HTR-8/SVneo (cell line): ENCODE measurements around the gene OR4F15.
"Not testable (repeated sequence)": the region's sequence is repeated elsewhere in the genome, so short reads cannot be mapped to it uniquely, and the experiment has no call there.

Experiments
- DNase-seq: peaks from one replicate; pipeline ENCODE4 v3.0.0; 2011; ENCODE audit warnings: low spot score, mixed read lengths; ENCODE audit not compliant: insufficient read length
- FAIRE-seq: peaks from 2 replicates; lab custom pipeline; 2011; peaks lifted over from hg19 to GRCh38; lab: Jason Lieb, UNC

OR4F15 gene, protein sequence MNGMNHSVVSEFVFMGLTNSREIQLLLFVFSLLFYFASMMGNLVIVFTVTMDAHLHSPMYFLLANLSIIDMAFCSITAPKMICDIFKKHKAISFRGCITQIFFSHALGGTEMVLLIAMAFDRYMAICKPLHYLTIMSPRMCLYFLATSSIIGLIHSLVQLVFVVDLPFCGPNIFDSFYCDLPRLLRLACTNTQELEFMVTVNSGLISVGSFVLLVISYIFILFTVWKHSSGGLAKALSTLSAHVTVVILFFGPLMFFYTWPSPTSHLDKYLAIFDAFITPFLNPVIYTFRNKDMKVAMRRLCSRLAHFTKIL

DNA sequence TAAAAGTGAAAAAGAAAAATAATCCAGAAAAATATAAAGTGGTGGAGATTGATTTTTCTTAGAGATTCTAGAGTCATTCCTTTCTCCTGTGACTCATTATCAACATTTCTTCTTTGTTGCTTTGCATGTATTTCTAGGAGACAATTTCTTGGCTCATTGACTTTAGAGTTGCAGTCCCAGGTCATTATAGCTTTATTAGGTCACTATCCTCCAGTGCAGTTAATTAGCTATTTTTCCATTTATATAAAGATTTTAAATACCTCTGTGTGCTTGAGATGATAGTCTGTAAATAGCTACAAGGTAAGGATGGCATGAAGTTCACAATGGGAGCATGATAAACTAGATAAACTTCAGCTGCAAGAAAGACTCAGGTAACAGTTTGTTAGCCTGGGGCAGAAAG lies at the start of gene OR4F15:
Gene OR4F15, plus strand, starts transcription at position 301 of the 400 bp plus-strand sequence. CDS start 5,985 bp downstream, outside the sequence.
- FAIRE-seq (no peak), DNase-seq (no peak)

- not testable (repeated sequence) for DNase-seq, FAIRE-seq
Observed at GRCh38 chr15:101764669-101765339, 47.2 kb upstream of the OR4F15 start.

DNA sequence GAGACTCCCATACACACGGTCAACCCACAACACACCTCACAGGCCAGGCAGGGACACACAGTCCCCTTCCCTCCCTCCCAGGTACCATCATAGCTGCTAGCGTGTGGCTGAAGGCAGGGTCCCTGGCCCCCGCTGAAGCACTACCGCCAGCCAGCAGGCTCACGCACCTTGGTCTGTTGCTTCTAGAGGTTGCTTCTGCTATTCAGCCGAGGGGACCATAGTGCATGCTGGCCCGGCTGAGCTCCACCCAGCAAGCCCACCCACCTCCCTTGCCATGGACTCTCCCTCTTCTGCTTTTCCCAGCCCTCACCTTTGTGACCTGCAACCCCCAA lies 46.7 kb upstream of the OR4F15 start:
- DNase-seq, FAIRE-seq: not testable (repeated sequence)

- FAIRE-seq (no peak), DNase-seq (no peak)
Observed at GRCh38 chr15:101765772-101766456, 46.1 kb upstream of the OR4F15 start.

GRCh38 chr15:101767083-101767640 lies 44.8 kb upstream of the OR4F15 start:
- FAIRE-seq: peak; percentile 63
- DNase-seq: not testable (repeated sequence)

- DNase-seq (no peak), FAIRE-seq (no peak)
Observed at GRCh38 chr15:101772921-101773320, 39.1 kb upstream of the OR4F15 start.

- no peak for DNase-seq
- FAIRE-seq: no peak
Observed at GRCh38 chr15:101773496-101774100, 38.4 kb upstream of the OR4F15 start.

DNA sequence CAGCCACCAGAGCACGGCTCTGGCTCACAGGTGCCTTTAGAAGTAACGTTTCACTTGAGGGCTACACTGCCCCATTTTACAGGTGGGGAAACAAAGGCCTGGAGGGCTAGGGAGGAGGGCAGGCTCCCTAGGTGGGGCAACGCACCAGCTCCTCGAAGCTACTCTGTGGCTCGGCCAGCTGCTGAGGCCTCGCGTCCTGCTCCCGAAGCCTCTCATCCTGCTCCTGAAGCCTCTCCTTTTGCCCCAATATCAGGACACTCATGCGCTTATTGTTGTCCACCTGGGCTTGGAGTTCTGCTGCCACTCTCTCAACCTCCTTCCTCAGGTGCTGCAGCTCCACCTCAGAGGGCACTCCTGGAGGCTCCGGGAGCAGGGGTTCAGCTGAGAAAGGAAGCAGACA lies 36.9 kb upstream of the OR4F15 start:
- FAIRE-seq (no peak), DNase-seq (no peak)

- DNase-seq, FAIRE-seq: not testable (repeated sequence)
Observed at GRCh38 chr15:101778576-101778975, 33.4 kb upstream of the OR4F15 start.

DNA sequence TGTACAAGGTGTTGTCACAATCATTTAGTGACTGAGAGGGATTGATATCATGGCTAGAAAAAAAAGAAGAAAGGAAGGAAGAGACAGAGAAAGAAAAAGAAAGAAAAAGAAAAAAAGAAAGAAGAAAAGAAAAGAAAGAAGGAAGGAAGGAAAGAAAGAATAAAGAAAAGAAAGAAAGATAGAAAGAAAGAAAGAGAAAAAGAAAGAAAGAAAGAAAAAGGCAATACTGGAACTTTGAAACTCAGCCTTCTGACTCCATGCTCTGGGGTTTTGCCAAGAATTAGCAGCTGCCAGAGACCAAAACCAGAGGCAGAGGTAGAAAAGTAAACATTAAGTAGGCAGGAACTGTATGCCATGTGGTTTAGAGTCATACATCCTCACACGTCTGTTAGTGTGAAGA lies 31.8 kb upstream of the OR4F15 start:
- not testable (repeated sequence) for DNase-seq, FAIRE-seq

DNA sequence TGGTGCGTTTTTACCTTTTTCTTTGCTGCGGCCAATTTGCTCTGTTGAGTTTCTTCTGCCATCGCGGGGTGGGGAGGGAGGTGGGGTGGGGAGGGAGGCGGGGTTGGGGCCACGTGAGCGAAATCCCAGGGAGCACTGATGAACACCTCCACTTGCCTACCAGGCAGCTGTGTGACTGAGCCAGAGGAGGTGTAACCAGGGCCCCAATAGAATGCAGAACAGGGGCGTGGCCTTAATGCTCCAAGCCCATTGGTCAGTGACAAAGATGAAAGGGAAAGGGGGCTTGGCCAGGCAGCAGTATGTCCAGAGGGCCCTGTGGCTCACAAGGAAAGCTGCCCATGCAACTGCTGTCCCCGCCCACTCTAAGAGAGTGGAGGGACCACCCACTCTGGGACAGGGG lies 30.1 kb upstream of the OR4F15 start:
- no peak for FAIRE-seq
- no peak for DNase-seq

GRCh38 chr15:101784644-101785043 lies 27.4 kb upstream of the OR4F15 start:
- FAIRE-seq: no peak
- DNase-seq: no peak

DNA sequence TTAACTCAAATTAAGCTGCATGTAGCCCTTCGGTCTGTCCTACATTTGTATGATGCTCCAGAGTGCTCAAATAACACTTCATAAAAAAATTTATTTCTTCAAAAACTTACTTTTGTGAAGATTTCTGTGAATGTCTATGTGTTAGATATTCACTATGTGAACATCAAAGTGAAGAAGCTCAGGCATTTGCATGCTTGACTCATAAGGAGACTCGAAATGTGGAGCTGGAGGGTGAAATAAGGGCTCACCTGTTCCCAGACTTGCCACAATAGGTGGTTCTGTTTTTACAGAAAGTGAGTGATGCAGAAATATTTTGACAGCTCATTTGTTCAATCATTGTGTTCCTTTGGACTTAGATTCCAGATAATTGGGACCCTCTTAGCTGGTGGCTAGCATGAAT lies 25.6 kb upstream of the OR4F15 start:
- not testable (repeated sequence) for DNase-seq, FAIRE-seq

- DNase-seq, FAIRE-seq: not testable (repeated sequence)
Observed at GRCh38 chr15:101788001-101788400, 24.0 kb upstream of the OR4F15 start.

DNA sequence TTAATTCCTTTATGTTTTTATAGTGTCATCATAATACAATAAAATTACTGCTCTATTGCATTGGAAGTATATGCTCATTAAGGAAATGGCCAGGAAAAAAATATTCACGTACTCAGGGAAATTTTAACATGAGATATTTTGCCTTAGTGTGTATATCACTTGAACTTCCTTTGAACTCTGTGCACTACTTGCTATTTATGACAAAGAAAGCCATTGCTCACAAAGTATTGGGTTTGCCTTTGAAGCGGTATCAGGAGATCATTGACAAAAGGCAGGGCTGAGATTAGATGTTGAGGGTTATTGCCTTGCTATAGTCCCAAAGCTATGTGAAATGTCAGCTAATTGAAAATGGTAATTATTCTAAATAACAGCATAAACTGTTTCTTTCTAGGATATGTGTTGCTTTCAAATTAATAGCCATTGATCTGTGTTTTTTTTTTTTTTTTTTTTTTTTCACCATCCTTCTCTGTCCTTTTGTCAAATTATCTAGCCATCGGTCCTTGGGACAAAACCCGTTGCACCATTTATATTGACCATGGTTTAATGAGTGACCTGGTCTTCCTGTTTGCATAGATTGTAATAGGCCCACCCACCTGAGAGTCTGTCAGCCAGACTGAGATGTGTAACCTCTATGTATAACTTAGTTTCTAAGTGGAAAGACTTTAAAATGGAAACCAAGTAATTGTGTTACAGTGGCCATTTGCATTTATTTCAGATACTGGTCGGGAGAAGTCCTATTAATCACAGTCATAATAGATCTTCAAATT lies 23.3 kb upstream of the OR4F15 start:
- FAIRE-seq: not testable (repeated sequence)

GRCh38 chr15:101790748-101791147 lies 21.3 kb upstream of the OR4F15 start:
- not testable (repeated sequence) for DNase-seq, FAIRE-seq

More for the DNA sequence above, 23.3 kb upstream of the OR4F15 start:
- not testable (repeated sequence) for DNase-seq

DNA sequence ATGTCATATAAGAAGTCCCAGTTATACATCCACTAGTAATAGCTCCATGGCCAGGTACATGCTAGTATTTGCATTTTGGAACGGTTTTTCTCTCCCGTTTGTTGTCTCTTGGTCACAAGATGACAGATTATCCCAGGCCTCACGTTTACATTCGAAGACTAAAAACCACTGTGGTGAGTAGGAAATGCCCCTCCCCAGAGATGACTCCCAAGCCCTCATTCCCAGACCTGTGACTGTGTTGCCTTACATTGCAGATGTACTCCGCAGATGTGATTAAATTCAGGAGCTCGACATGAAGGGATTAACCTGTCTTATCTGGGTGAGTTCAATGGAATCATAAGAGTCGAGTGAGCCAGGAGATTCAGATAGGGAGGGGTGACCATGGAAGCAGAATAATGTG lies 18.0 kb upstream of the OR4F15 start:
- not testable (repeated sequence) for DNase-seq

GRCh38 chr15:101795455-101795854 lies 16.5 kb upstream of the OR4F15 start:
- DNase-seq (peak; percentile 5), FAIRE-seq (no peak)

More for the DNA sequence above, 18.0 kb upstream of the OR4F15 start:
- not testable (repeated sequence) for FAIRE-seq

GRCh38 chr15:101799665-101800064 lies 12.3 kb upstream of the OR4F15 start:
- FAIRE-seq (no peak), DNase-seq (no peak)
